Left cardiac atrium (tissue), 4 donors: Measurements from ENCODE around the gene ZNF516. TPM values are rescaled to one million over a fixed set of nuclear protein-coding genes. Genes with fewer than 3 reads are reported as not detected.

Experiments
- ATAC-seq, 2 donors: fragments of 200-7000 bp; cut with Tn5 transposase; one replicate each; pipeline ENCODE4 v1.9.1; 2020; ENCODE audit warnings: mild to moderate bottlenecking in 2 of 2, moderate library complexity in 2 of 2
- DNase-seq: peaks from one replicate; pipeline ENCODE4 v3.0.0-alpha.2; 2020
- intact Hi-C, 2 donors: fragments of 100-400 bp; cut with DNase I; formaldehyde crosslinking; loops; one replicate each; pipeline versions ENCODE4 v1.14.1 to v1.15.1; 2022 to 2023
- total RNA-seq, 2 donors: library from RNA; stranded (reverse); fragmentation: NEBNext Ultra II Directional; extraction: Animal tissue kit (Norgen Biotek cat#: 25700); gene quantifications; one replicate each; pipeline ENCODE4 v1.2.1, GENCODE V29; 2021
- donor health status: DM: no; HTN: yes; CAD: no.
- donor health status: DM: no; HTN: yes; CAD: no; lungs with severe emphysema.
- donor health status: DM: yes; HTN: yes; CAD: no.
- donor health status: Dilated cardiomyopathy.

Gene ZNF516
- total RNA-seq, 2 donors from 2014 or later: 14.9 to 15.7 TPM

GRCh38 chr18:76416911-76417310 is 78.1 kb downstream of the ZNF516 start:
- DNase-seq (no peak), ATAC-seq (peak; percentile 34 to 56)
- intact Hi-C loops: no loop called here

GRCh38 chr18:76414936-76415621 is 80.0 kb downstream of the ZNF516 start:
- DNase-seq: no peak
- intact Hi-C loops: no loop called here
- ATAC-seq: peak; percentile 83 to 89

- intact Hi-C loops: no loop called here
- no peak for DNase-seq
- no peak for ATAC-seq
These were observed 82.0 kb downstream of the ZNF516 start for GRCh38 chr18:76412818-76413565.

- no peak for DNase-seq
- ATAC-seq: no peak
- intact Hi-C loops: no loop called here
These were observed 82.8 kb downstream of the ZNF516 start for GRCh38 chr18:76412010-76412817.

- DNase-seq (no peak), ATAC-seq (no peak)
- intact Hi-C loops: no loop called here
These were observed 84.2 kb downstream of the ZNF516 start for GRCh38 chr18:76410660-76411417.

GRCh38 chr18:76410033-76410432 is 85.0 kb downstream of the ZNF516 start:
- intact Hi-C loops: no loop called here
- DNase-seq: no peak
- no peak for ATAC-seq

GRCh38 chr18:76408480-76409067 is 86.5 kb downstream of the ZNF516 start:
- intact Hi-C loops: loop anchor here in 1 of 2 donors (10.0 kb wide), 1 partner anchor 216 kb away; no protein-coding TSS in a partner anchor
- ATAC-seq: peak in 1 of 2 donors; percentile 40
- no peak for DNase-seq

GRCh38 chr18:76407681-76408080 is 87.4 kb downstream of the ZNF516 start:
- intact Hi-C loops: loop anchor here in 1 of 2 donors (10.0 kb wide), 1 partner anchor 217 kb away; no protein-coding TSS in a partner anchor
- DNase-seq (no peak), ATAC-seq (no peak)

- DNase-seq (no peak), ATAC-seq (no peak)
These were observed 88.3 kb downstream of the ZNF516 start for GRCh38 chr18:76406791-76407190.

GRCh38 chr18:76405681-76406356 is 89.2 kb downstream of the ZNF516 start:
- DNase-seq (peak; percentile 74), ATAC-seq (peak in 1 of 2 donors; percentile 47)
- intact Hi-C loops: loop anchor here in 1 of 2 donors (10.0 kb wide), 1 partner anchor 219 kb away; no protein-coding TSS in a partner anchor

More at GRCh38 chr18:76406791-76407190, 88.3 kb downstream of the ZNF516 start:
- intact Hi-C loops: loop anchor here in 1 of 2 donors (10.0 kb wide), 1 partner anchor 218 kb away; no protein-coding TSS in a partner anchor

- DNase-seq (no peak), ATAC-seq (no peak)
- intact Hi-C loops: loop anchor here in 1 of 2 donors (10.0 kb wide), 1 partner anchor 220 kb away; no protein-coding TSS in a partner anchor
These were observed 89.8 kb downstream of the ZNF516 start for GRCh38 chr18:76405280-76405679.

GRCh38 chr18:76404345-76404831 is 90.7 kb downstream of the ZNF516 start:
- no peak for DNase-seq
- intact Hi-C loops: loop anchor here in 1 of 2 donors (5.0 to 10.0 kb wide), 2 partner anchors 220 to 283 kb away; no protein-coding TSS in a partner anchor
- ATAC-seq: no peak

- intact Hi-C loops: loop anchor here in 1 of 2 donors (5.0 to 10.0 kb wide), 2 partner anchors 222 to 285 kb away; no protein-coding TSS in a partner anchor
- no peak for ATAC-seq
- DNase-seq: no peak
These were observed 92.7 kb downstream of the ZNF516 start for GRCh38 chr18:76402026-76402990.

- intact Hi-C loops: loop anchor here in 1 of 2 donors (5.0 to 10.0 kb wide), 2 partner anchors 223 to 286 kb away; no protein-coding TSS in a partner anchor
- DNase-seq (no peak), ATAC-seq (peak; percentile 40 to 61)
These were observed 93.5 kb downstream of the ZNF516 start for GRCh38 chr18:76401498-76401897.

GRCh38 chr18:76399613-76400391 is 95.2 kb downstream of the ZNF516 start:
- no peak for DNase-seq
- ATAC-seq: no peak
- intact Hi-C loops: loop anchor here (2.0 to 10.0 kb wide), 6 partner anchors 221 to 312 kb away; no protein-coding TSS in a partner anchor
